GM04503 (cell line): ENCODE results near the gene HDAC4.

Experiments used
- DNase-seq: peaks from one replicate; pipeline ENCODE4 v3.0.0-alpha.2; 2012; ENCODE audit warnings: low read depth

The HDAC4 gene

DNA sequence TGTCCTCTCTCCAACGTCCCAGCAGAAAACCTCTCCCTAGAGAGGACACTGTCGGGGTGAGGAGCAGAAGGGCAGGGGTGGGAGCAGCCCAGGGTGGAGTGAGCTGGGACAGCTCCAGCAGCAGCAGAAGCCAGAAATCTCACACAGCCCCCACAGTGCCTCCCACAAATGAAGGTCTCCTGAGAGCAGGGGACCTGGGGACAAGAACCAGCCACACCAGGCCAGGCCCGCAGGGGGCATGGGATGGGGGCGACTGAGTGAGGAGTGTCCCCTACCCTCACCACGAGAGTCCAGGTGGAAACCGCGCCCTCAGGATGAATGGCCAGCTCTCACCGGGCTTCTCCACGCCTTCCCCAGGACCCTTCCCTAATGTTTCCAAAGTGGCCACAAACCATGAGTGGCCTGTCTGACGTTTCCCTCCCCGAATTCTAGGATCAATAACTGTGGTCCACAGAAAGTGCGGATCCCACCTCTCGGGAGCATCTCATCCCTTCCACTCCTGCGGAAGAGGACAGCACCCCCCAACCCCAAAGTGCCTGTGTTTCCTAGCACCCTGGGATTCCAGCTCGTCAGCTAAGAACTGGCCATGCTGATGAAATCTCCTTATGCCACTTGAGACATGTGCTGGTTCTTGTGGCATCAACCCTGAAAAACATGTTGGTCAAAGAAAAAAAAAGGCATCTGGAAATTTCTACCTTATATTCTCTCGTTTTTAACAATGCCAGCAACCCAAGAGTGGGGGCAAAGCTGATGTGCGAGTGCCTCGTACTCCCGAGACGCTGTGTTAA is 121.1 kb downstream of the HDAC4 start:
- no peak for DNase-seq

GRCh38 chr2:239278941-239279365 is 121.9 kb downstream of the HDAC4 start:
- no peak for DNase-seq

DNA sequence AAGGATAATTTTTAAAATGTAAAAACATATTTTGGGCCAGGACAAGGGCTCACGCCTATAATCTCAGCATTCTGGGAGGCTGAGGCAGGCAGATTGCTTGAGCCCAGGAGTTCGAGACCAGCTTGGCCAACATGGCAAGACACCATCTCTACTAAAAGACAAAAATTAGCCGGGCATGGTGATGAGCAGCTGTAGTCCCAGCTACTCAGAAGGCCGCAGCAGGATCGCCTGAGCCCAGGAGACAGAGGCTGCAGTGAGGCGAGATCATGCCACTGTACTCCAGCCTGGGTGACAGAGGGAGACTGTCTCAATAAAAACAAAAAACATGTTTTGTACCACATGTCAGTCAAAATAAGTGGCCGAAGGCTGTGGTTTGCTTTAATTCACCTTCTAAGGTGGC is 122.5 kb downstream of the HDAC4 start:
- DNase-seq = no peak

DNA sequence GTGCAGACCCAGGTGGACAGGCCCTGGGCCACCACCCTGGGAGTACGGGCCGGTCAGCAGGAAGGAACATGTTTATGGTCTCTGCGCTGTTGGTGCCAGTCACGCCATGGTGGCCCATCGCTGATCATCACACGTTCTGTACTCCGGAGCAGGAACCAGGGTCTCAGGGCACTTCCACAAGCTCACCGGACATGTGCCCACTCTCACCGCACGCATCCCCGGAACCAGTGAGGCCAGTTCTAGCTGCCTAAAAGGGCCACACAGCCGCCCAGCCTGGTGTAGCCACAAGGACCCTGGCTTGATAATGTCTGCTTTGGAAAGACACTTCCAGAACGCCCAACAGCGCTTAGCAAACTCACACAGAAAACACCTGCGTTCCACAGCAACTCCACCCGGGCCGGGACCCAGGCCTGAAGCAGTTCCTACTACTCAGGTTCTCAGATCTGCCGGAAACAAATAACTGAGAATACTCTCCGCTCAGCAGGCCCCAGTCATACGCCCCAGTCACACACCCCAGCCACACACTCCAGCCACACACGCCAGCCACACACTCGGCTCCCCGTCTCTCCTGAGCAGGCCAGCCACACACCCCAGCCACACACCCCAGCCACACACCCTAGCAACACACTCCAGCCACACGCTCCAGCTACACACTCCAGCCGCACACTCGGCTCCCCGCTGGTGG is 123.3 kb downstream of the HDAC4 start:
- DNase-seq = no peak

DNA sequence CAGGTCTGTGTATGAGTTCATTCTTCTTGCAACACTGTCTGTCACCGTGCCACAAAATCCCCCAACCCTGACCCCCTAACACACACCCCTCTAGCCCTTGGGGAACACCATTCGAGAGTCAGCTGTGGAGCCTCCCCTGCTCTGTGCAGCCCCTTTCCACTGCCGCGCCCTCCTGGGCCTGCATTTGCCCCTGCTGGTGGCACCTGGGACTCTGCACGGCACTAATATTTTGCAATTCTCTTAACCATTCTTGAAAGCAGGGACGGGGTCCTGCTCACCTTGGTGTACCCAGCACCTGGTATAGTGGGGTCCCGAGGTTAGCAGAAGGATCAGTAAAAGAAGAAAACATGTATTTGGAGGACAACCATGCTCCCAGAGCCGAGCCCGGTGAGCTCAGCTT is 124.0 kb downstream of the HDAC4 start:
- no peak for DNase-seq

DNA sequence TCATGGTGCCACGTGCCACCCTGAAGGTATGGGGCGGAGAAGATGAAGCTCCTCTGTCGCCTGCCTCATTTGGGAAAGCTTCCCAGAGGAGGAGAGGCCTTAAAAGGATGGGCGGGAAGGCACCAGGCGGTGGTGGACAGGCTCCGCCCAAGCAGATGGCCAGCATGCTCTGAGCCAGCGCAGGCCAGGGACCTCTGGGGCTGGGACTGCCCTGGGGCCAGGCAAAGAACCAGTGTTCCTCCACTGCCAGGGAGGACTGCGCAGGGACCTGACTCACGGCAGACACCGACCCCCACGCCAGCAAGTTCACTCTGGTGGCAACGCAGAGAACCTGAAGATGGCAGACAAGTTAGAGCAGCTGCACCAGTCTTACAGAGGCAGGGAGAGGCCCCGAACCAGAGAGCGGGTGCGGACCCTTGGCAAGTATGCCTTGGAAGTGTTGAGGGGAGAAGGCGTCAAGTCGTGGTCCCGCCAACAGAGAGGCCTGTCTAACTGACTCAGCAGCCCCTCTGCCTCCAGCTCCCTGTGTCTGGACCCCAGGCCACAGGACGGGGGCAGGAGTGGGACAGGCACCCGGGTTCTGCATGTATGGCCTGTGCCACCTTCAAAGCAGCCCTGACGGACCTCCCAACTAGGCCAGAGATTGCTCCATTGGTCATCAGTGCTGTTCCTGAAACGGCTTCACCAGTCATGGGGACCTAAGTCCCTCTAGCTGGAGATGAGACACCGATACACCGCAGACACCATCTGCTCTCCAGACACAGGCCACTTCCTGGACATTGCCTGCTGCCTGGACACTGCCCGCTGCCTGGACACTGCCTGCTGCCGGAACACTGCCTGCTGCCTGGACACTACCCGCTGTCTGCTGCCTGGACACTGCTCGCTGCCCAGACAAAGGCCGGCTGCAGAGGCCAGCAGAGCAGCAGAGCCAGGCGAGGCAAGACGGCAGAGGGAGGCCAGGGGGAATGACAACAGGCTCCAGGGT is 124.7 kb downstream of the HDAC4 start:
- DNase-seq = peak; percentile 76

DNA sequence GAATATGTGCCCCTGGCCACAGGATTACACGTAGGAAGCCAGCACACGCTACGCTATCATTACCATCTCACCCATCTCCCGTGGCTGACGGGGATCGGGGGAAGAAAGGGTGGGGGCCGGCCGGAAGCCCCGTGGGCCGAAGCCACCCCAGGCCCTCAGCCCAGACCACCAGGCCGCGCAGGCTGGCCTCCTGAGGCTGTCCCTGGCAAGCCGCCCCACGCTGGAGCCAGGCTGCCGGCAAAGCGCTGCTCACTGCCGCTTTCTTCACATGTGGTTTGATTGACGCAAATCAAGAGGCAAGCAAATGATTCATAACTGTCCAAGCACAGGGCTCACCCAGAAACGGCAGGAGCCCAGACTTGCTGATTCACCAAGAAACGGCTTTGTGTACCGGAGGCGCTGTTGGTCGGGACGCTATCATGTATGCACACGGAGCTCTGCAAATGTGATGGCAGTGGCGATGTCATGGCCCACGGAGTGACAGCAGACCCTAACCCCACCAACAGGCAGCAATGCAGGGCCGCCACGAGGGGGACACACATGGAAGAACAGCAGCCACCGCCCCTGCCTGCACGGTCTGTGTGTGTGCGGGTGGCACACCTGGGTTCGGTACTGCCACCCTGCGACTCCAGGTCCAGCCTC is 125.7 kb downstream of the HDAC4 start:
- DNase-seq = peak; percentile 89

DNA sequence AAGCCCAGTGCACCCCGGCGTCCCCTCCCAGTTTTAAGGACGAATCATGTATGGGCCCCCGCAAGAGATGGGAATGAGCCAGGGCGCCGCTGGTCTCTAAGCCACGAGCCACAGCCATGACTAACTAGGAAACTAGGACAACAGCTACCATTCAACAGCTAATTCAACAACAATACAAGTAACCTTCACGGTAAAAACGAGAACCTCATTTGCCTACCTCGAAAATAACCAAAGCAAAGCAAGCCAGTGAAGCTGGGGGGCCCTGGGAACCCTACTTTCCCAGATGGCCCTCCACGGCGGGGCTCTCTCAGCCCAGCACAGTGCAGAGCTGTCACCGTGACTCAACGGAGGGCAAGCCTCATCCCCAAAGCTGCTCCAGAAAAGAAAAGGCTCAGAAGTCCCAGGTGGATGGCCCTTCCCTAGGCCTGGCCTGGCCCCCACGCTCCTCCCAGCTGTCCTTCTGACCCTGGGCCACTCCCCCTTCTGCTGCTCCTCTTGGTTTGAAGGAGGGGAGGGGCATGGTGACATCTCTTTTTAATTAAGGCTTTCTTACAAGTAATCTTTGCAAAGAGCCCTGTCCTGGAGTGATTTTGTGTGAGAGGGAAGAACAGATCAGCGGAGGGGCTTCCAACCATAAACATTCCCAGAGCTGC is 126.3 kb downstream of the HDAC4 start:
- DNase-seq = peak; percentile 64

DNA sequence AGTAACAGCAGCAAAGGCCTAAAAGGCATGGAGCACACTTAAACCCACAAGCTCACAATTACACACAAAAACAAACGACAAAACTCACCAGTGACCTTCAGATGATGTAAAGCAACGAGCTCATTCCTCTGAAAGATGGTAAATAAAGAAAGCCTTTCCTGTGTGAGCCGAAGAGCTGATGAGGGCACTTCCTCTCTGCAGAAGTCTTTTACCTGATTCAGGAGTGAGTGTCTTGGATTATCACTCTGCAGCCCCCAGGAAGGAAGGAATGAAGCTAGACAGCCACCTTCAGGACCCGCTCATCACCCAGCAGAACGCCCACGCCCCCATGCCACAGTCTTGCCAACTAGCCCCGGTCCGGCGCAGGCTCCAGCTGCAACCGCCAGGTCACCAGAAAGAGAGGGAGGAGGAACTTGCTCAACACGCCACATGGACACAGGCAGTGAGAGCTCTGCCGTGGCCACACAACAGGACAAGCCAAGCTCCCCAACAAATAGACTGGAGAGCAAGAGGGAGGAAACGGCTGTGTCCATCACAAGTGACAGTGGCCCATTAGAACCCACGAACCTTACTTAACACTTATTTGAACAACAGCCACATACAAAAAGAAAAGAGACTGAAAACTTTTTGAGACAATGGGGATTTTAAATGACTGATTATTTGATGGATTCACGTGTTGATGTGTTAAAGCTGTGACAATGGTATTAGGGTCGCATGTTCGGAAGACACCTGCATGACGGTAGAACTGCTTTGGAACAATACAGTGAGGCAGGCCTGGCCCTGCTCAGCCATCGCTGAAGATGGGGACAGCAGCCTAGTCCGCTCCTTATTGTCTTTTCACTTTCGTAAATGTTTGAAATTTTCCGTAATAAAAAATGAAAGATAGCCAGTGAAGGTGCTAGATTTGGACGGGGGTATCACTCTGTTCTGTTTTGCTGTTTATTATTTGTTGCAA is 127.3 kb downstream of the HDAC4 start:
- DNase-seq = no peak

DNA sequence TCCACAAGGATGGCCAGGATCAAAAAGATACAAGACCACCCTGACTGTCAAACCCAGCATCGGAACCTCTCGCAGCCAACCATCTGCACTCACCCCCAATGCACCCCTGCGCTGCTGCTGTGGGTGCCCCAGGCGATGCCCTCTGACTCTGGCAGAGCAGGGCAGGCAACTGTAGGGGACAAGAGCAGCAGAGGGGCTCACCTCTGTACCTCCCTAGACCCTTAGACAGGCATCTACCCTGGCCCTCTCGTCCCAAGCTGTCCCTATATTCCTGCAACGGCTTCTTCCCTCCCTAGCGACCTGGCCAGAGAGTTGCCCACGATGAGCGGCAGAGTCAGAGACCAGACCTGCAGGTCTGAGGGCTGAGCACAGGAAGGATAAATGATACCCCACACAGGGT is 128.2 kb downstream of the HDAC4 start:
- DNase-seq = no peak

- DNase-seq = peak; percentile 42
Measured at GRCh38 chr2:239271882-239272281, 128.9 kb downstream of the HDAC4 start.

DNA sequence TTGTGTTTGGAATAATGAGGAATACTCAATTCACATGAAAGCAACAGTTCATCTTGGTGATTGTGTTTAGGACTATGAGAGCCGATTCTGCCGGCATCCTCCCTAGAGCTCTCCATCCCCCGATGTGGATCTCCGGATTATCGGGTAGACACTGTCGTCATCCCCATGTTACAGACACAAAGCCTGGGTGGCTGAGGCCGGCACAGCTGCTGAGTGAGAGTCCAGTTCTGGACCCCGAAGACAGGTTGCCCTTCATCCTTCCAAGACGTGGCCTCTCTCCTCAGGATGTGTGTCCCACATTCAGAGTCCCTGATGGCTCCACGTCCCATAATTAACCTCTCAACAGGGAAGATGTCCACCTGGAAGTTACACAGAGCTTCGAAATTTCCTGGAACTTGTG is 129.3 kb downstream of the HDAC4 start:
- DNase-seq = no peak

DNA sequence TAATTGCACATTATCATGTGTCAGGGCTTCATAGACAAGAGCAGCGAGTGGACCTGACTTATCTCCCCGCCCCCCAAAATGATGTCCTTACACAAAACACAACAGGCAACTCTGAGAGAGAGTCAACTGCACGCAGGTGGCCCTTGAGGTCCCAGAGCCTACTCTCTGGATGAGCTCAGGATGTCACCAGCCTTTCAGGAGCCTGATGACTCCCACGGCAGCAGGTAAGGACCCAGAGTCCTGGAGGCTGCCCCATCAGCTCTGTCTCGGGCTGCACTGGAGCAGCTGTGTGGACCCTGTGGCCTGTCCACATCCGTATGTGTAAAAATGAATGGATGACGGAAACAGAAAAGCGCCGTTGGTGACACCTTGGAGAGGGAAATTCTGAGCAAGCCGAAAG is 130.9 kb downstream of the HDAC4 start:
- no peak for DNase-seq

DNA sequence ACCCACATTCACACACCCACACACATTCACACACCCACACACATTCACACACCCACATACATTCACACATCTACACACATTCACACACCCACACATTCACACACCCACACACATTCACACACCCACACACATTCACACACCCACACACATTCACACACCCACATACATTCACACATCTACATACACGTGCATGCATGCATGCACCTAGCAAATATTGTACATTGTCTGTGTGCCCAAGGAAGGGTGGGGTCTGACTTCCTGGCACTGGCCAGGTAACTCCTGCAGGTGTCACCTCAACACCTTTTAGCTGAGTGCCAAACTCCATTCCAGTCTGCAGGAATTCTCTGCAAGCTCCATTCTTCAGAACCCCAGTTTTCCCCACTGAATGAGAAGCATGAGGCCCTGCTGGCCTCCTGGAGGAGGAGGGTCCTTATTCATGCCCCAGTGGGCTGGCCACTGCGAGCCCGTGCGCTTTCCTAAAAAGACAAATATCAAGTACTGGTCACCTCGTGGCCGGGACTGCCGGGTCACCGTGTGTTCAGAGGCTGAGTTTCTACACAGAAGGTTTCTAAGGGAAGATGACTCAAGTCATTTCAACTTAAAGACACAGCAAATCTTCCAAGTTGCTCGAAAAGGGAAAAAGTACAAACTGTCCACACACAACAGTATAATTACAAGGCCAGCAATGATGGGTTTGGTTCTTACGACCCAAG is 131.5 kb downstream of the HDAC4 start:
- DNase-seq = no peak

- no peak for DNase-seq
Measured at GRCh38 chr2:239268549-239268948, 132.3 kb downstream of the HDAC4 start.

DNA sequence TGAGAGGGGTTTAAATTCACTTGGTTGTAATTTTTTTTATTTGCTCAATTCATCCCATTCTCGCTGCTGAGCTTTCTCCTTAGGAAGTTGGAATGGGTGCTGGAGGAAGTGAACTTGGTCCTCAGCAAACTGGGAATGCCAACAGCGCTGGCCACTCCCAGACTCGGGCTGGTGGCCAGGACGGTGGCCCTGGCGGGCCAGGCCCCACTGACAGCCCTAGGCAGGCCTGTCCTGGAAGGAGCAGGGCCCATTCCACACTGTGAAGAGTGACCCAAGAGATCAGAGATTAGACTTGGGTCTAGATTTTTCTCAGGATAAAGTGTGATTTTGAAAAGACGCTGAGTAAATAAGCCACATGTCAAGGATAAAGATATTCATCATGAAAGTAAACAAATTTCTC is 132.7 kb downstream of the HDAC4 start:
- DNase-seq = no peak

DNA sequence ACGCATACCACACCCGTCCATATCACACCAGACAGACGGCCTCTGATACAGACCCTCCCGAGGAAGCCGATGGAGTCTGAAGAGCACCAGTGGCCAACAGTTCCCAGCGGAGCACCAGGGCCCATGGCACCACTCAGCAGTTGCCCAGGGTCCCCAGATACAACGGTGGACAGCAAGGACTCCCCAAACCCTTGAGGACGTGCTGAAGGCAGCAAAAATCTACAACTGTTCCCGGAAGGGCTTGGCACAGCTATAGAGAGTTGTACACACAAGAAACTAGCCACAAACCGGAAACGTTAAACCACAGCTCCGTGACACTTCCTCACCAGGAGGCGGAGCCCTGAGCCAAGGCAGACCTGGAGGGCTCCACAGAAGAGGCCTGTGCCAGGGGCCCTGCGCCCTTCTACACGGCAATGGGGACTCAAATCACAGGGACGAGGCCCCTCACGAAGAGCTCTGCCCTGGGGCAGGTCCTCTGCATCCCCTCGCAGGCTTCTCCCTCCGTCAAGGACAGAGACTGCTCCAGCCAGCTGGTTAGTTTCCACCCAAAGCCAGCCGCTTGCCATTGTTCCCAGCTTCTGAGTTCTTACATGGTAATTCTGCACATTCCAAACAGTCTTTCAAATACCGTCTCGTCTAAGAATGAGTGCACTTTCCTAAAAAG is 133.4 kb downstream of the HDAC4 start:
- peak; percentile 55 for DNase-seq

DNA sequence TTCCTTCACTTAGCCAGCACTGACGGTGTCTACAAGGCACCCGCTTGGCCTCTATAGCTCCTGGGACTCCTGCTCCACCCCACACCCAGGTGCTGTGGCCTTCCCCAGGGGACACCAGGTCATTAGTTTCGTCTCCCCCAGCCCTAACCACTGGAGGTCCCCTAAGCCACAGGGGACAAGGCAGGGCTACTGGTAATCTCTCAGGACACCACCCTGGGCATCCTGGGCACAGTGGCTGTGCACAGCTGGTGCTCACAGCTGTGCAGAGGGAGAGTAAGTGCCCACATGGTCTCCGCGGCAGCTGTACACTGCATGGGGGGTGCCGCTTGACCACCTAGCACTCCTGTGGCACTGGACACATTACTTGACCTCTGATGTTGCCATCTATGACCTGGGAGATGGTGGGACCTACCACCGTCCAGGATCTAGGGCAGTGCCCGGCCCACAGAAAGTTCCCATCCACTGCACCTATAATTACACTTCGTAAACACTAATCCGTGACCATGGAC is 134.0 kb downstream of the HDAC4 start:
- no peak for DNase-seq

GRCh38 chr2:239266434-239266766 is 134.4 kb downstream of the HDAC4 start:
- DNase-seq = no peak
